ENCODE measurements around the gene RIC3.

The RIC3 gene

GRCh38 chr11:8102296-8102915 is 66.4 kb downstream of the RIC3 start:
- no peaks in the 10 kb centered on the region for H3K36me3 Mint-ChIP-seq (ENCODE audit: low read depth)
- H3K9me3 Mint-ChIP-seq = no peaks in the 10 kb centered on the region
- H3K4me1 Mint-ChIP-seq (ENCODE audit: low read depth) = no peaks in the 10 kb centered on the region
- H3K27ac Mint-ChIP-seq = no peak overlapping the region
- H3K4me3 Mint-ChIP-seq = no peak overlapping the region
- H3K27me3 Mint-ChIP-seq (ENCODE audit: low read depth) = no peaks in the 10 kb centered on the region

DNA sequence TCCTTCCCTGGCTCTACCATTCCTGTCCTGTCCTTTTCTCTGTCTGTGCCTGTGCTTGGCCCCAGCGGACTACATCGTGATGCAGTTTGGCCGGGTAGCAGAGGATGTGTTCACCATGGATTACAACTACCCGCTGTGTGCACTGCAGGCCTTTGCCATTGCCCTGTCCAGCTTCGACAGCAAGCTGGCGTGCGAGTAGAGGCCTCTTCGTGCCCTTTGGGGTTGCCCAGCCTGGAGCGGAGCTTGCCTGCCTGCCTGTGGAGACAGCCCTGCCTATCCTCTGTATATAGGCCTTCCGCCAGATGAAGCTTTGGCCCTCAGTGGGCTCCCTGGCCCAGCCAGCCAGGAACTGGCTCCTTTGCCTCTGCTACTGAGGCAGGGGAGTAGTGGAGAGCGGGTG is 67.4 kb downstream of the RIC3 start:
- Mint-ChIP-seq H3K36me3 (ENCODE audit: low read depth) (no peaks in the 10 kb centered on the region), H3K27me3 (ENCODE audit: low read depth) (no peaks in the 10 kb centered on the region), H3K4me1 (ENCODE audit: low read depth) (no peaks in the 10 kb centered on the region), H3K4me3 (no peak overlapping the region), H3K9me3 (no peaks in the 10 kb centered on the region), H3K27ac (no peak overlapping the region)

- no peaks in the 10 kb centered on the region for H3K36me3 Mint-ChIP-seq (ENCODE audit: low read depth)
- no peaks in the 10 kb centered on the region for H3K27me3 Mint-ChIP-seq (ENCODE audit: low read depth)
- H3K9me3 Mint-ChIP-seq = no peaks in the 10 kb centered on the region
- no peak overlapping the region for H3K4me3 Mint-ChIP-seq
- no peaks in the 10 kb centered on the region for H3K4me1 Mint-ChIP-seq (ENCODE audit: low read depth)
- H3K27ac Mint-ChIP-seq = no peak overlapping the region
Measured at GRCh38 chr11:8100605-8101004, 68.2 kb downstream of the RIC3 start.

- Mint-ChIP-seq H3K27ac (no peak overlapping the region), H3K4me3 (no peak overlapping the region), H3K36me3 (ENCODE audit: low read depth) (no peaks in the 10 kb centered on the region), H3K4me1 (ENCODE audit: low read depth) (no peaks in the 10 kb centered on the region), H3K27me3 (ENCODE audit: low read depth) (no peaks in the 10 kb centered on the region), H3K9me3 (no peaks in the 10 kb centered on the region)
Measured at GRCh38 chr11:8100158-8100557, 68.7 kb downstream of the RIC3 start.

DNA sequence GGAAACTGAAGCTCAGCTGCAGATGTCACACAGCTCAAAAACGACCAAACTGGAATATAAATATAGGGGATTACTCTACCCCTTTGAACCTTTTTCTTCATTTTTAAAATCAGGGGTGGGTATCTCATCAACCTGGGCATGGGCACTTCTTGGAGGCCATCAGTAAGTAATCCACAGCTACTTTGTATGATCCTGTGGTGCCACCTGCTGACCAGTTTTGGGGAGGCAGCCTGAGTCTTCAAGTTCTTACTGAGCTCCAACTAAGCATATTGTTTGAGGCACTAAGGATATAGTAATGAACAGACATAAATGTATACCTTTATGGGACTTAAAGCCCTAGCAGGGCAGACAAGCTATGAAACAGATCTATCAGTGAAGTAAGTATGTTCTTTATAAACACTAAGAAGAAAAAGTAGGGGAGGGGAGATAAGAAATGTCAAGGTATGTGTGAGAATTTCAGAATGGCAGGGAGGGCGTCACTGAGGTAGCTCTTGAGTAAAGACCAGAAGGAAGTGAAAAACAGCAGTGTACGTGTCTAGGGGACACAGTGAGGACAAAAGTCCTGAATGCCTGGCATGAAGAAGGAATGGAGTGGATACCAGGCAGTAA is 69.4 kb downstream of the RIC3 start:
- no peaks in the 10 kb centered on the region for H3K27me3 Mint-ChIP-seq (ENCODE audit: low read depth)
- no peaks in the 10 kb centered on the region for H3K9me3 Mint-ChIP-seq
- H3K4me3 Mint-ChIP-seq = no peak overlapping the region
- no peaks in the 10 kb centered on the region for H3K36me3 Mint-ChIP-seq (ENCODE audit: low read depth)
- no peaks in the 10 kb centered on the region for H3K4me1 Mint-ChIP-seq (ENCODE audit: low read depth)
- H3K27ac Mint-ChIP-seq = no peak overlapping the region

- no peaks in the 10 kb centered on the region for H3K9me3 Mint-ChIP-seq
- no peak overlapping the region for H3K4me3 Mint-ChIP-seq
- H3K27ac Mint-ChIP-seq = no peak overlapping the region
- H3K4me1 Mint-ChIP-seq (ENCODE audit: low read depth) = no peaks in the 10 kb centered on the region
- H3K36me3 Mint-ChIP-seq (ENCODE audit: low read depth) = no peaks in the 10 kb centered on the region
- H3K27me3 Mint-ChIP-seq (ENCODE audit: low read depth) = no peaks in the 10 kb centered on the region
Measured at GRCh38 chr11:8098879-8099278, 69.9 kb downstream of the RIC3 start.

DNA sequence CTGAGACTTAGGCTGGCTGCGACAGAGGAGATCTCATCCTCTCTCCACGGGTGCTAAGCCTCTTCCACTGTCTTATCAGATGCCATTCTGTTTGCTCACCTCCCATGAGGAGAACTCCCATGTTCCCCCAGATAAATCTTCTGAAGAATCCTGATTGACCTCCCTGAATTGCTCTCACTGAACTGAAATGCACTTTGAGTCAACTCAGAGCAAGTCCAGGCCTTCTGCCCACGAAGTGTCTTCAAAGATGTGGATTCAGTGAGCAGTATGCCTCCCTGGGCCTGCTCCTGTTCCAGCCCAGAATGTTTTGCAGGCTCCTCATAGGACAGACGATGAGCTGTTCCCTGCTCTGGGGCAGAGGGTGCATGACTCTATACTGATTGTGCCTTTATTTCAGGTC is 70.5 kb downstream of the RIC3 start:
- Mint-ChIP-seq H3K4me3 (no peak overlapping the region), H3K4me1 (ENCODE audit: low read depth) (no peaks in the 10 kb centered on the region), H3K27ac (no peak overlapping the region), H3K9me3 (no peaks in the 10 kb centered on the region), H3K27me3 (ENCODE audit: low read depth) (no peaks in the 10 kb centered on the region), H3K36me3 (ENCODE audit: low read depth) (no peaks in the 10 kb centered on the region)

GRCh38 chr11:8097926-8098325 is 70.9 kb downstream of the RIC3 start:
- no peaks in the 10 kb centered on the region for H3K36me3 Mint-ChIP-seq (ENCODE audit: low read depth)
- no peak overlapping the region for H3K27ac Mint-ChIP-seq
- no peaks in the 10 kb centered on the region for H3K9me3 Mint-ChIP-seq
- no peaks in the 10 kb centered on the region for H3K4me1 Mint-ChIP-seq (ENCODE audit: low read depth)
- no peaks in the 10 kb centered on the region for H3K27me3 Mint-ChIP-seq (ENCODE audit: low read depth)
- H3K4me3 Mint-ChIP-seq = no peak overlapping the region

GRCh38 chr11:8097468-8097867 is 71.4 kb downstream of the RIC3 start:
- no peaks in the 10 kb centered on the region for H3K36me3 Mint-ChIP-seq (ENCODE audit: low read depth)
- no peak overlapping the region for H3K4me3 Mint-ChIP-seq
- H3K27ac Mint-ChIP-seq = no peak overlapping the region
- H3K4me1 Mint-ChIP-seq (ENCODE audit: low read depth) = no peaks in the 10 kb centered on the region
- H3K9me3 Mint-ChIP-seq = no peaks in the 10 kb centered on the region
- no peaks in the 10 kb centered on the region for H3K27me3 Mint-ChIP-seq (ENCODE audit: low read depth)

DNA sequence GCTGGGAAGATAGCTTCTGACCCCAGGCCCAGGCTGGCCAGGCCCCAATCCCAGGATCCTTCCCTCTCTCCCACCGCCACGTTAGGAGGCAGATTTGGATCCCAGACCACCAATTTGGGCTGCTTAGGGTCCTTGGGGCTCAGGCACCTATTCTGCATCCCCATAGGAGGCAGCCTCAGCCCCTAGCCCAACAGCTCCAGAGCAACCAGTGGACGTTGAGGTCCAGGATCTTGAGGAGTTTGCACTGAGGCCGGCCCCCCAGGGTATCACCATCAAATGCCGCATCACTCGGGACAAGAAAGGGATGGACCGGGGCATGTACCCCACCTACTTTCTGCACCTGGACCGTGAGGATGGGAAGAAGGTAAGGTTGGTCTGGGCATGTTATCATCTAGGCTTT is 71.8 kb downstream of the RIC3 start:
- Mint-ChIP-seq H3K27ac (no peak overlapping the region), H3K27me3 (ENCODE audit: low read depth) (no peaks in the 10 kb centered on the region), H3K4me1 (ENCODE audit: low read depth) (no peaks in the 10 kb centered on the region), H3K4me3 (no peak overlapping the region), H3K9me3 (no peaks in the 10 kb centered on the region), H3K36me3 (ENCODE audit: low read depth) (no peaks in the 10 kb centered on the region)

DNA sequence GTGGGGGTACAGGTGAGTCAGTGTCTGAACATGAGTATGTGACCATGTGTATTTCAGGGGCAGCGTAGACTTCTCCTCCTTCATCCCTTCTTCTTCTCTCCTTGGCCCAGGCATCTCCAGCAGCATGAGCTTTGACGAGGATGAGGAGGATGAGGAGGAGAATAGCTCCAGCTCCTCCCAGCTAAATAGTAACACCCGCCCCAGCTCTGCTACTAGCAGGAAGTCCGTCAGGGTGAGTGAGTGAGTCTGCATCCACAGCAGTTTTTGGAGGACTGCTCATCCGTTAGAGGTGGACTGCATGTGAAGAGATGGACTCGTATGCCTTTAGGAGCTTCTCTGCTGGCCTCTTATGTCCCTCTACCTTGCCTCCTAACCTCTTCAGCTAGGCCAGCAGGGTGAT is 72.2 kb downstream of the RIC3 start:
- Mint-ChIP-seq H3K36me3 (ENCODE audit: low read depth) (no peaks in the 10 kb centered on the region), H3K27ac (no peak overlapping the region), H3K4me1 (ENCODE audit: low read depth) (no peaks in the 10 kb centered on the region), H3K27me3 (ENCODE audit: low read depth) (no peaks in the 10 kb centered on the region), H3K4me3 (no peak overlapping the region), H3K9me3 (no peaks in the 10 kb centered on the region)

DNA sequence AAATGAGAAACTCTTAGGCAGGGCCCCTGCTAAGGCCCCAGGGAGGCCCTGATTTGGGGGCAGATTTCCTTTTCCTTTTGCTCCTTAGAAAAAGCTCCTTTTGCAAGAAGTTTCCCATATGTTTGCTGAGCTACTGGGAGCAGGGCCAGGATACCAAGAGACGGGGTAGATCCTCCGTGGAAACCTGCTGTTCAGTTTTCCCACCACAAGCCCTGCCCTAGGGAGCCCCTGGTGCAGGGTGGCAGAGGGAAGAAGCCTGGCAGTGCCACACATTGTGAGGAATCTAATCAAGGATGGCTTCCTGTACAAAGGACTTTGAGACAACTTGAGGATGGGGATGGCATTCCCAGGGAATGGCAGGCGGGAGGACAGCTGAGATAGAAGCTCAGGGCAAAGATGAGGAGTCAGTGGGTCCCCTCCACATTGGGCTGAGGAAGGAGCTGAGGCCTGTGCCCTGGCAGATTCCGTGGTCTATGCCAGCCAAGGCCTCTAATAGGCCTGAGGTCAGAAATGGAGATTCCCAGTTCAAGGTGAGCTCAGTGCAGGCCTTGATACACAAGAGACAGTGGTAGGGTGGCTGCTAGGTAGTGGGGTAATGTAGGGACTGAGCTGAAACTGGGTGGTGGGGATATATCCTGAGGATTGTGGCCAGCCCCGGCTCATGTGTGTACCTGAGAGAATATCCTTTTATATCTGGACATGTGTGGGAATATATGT is 72.9 kb downstream of the RIC3 start:
- H3K4me1 Mint-ChIP-seq (ENCODE audit: low read depth) = no peaks in the 10 kb centered on the region
- no peaks in the 10 kb centered on the region for H3K36me3 Mint-ChIP-seq (ENCODE audit: low read depth)
- H3K27me3 Mint-ChIP-seq (ENCODE audit: low read depth) = no peaks in the 10 kb centered on the region
- H3K9me3 Mint-ChIP-seq = no peaks in the 10 kb centered on the region
- no peak overlapping the region for H3K4me3 Mint-ChIP-seq
- no peak overlapping the region for H3K27ac Mint-ChIP-seq

GRCh38 chr11:8095371-8095770 is 73.5 kb downstream of the RIC3 start:
- no peaks in the 10 kb centered on the region for H3K36me3 Mint-ChIP-seq (ENCODE audit: low read depth)
- no peaks in the 10 kb centered on the region for H3K4me1 Mint-ChIP-seq (ENCODE audit: low read depth)
- no peak overlapping the region for H3K27ac Mint-ChIP-seq
- H3K9me3 Mint-ChIP-seq = no peaks in the 10 kb centered on the region
- H3K27me3 Mint-ChIP-seq (ENCODE audit: low read depth) = no peaks in the 10 kb centered on the region
- H3K4me3 Mint-ChIP-seq = no peak overlapping the region

GRCh38 chr11:8094656-8095055 is 74.2 kb downstream of the RIC3 start:
- Mint-ChIP-seq H3K4me1 (ENCODE audit: low read depth) (no peaks in the 10 kb centered on the region), H3K4me3 (no peak overlapping the region), H3K9me3 (no peaks in the 10 kb centered on the region)

GRCh38 chr11:8093931-8094575 is 74.8 kb downstream of the RIC3 start:
- Mint-ChIP-seq H3K36me3 (ENCODE audit: low read depth) (no peaks in the 10 kb centered on the region), H3K9me3 (no peaks in the 10 kb centered on the region), H3K27ac (no peak overlapping the region), H3K4me1 (ENCODE audit: low read depth) (no peaks in the 10 kb centered on the region), H3K27me3 (ENCODE audit: low read depth) (no peaks in the 10 kb centered on the region), H3K4me3 (no peak overlapping the region)

More at GRCh38 chr11:8094656-8095055, 74.2 kb downstream of the RIC3 start:
- Mint-ChIP-seq H3K27me3 (ENCODE audit: low read depth) (no peaks in the 10 kb centered on the region), H3K27ac (no peak overlapping the region), H3K36me3 (ENCODE audit: low read depth) (no peaks in the 10 kb centered on the region)

Measured in T-helper 1 cell treated with Interleukin-12 subunit alpha and Interleukin-12 subunit beta and Interleukin-4 antibody, amounts not matched to agents 30 μg/mL and 1 μg/mL, for 36 hours (primary cell).